ENCODE results near the gene NYAP2. TPM values are rescaled to one million over a fixed set of nuclear protein-coding genes. Genes with fewer than 3 reads are reported as not detected.

NYAP2 gene
- total RNA-seq, 1 donor from 2014 or later: not detected

DNA sequence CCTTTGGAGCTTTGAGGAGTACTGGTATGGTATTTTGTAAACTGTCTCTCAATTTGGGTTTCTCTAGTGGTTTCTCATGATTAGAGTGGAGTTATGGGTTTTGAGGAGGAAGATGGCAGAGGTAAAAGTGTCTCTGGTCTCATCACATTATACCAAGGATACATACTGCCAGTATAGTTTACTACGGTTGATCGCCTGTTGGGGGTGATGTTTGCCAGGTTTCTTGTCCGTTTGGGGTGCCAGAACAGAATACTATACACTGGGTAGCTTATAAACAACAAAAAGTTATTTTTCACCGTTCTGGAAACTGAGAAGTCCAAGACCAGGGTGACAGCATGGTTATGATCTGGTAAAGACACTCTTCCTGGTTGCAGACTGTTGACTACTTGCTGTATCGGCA, 293.7 kb downstream of the NYAP2 start:
- TF ChIP-seq CTCF (IDR thresholded peaks at IDR 0.05; ENCODE audit: insufficient read depth, low read length, poor library complexity, severe bottlenecking): no peak
- DNase-seq (ENCODE audit: low read depth): no peak
- no peak overlapping the region for H3K4me3 ChIP-seq (ENCODE audit: low read depth, low read length)
- no peaks in the 10 kb centered on the region for H3K27me3 ChIP-seq (ENCODE audit: control insufficient read depth, insufficient read depth, low read length)
- no peaks in the 10 kb centered on the region for H3K36me3 ChIP-seq (ENCODE audit: control insufficient read depth, insufficient read depth, low read length)

- no peak for TF ChIP-seq CTCF (IDR thresholded peaks at IDR 0.05; ENCODE audit: insufficient read depth, low read length, poor library complexity, severe bottlenecking)
- H3K36me3 ChIP-seq (ENCODE audit: control insufficient read depth, insufficient read depth, low read length): no peaks in the 10 kb centered on the region
- H3K27me3 ChIP-seq (ENCODE audit: control insufficient read depth, insufficient read depth, low read length): no peaks in the 10 kb centered on the region
- no peak overlapping the region for H3K4me3 ChIP-seq (ENCODE audit: low read depth, low read length)
- DNase-seq (ENCODE audit: low read depth): no peak
These were observed 295.2 kb downstream of the NYAP2 start for GRCh38 chr2:225694664-225695063.

DNA sequence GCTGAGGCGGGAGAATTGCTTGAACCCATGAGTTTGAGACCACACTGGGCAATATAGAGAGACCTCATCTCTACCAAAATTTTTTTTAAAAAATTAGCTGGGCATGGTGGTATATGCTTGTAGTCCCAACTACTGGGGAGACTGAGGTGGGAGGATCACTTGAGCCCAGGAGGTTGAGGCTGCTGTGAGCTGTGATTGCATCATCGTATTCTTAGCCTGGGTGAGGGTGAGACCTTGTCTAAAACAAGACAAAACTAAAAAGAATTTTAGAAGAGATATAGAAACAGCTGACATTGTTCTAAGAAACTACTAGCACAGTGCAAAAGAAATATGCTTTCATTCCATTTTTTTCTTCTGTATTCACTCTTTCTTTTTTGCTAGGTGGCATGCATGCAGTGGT, 298.4 kb downstream of the NYAP2 start:
- no peaks in the 10 kb centered on the region for H3K36me3 ChIP-seq (ENCODE audit: control insufficient read depth, insufficient read depth, low read length)
- no peaks in the 10 kb centered on the region for H3K27me3 ChIP-seq (ENCODE audit: control insufficient read depth, insufficient read depth, low read length)
- no peak for DNase-seq (ENCODE audit: low read depth)
- no peak overlapping the region for H3K4me3 ChIP-seq (ENCODE audit: low read depth, low read length)
- no peak for TF ChIP-seq CTCF (IDR thresholded peaks at IDR 0.05; ENCODE audit: insufficient read depth, low read length, poor library complexity, severe bottlenecking)
